ENCODE measurements around the gene IFIT2.
"Not testable (repeated sequence)": the region's sequence is repeated elsewhere in the genome, so short reads cannot be mapped to it uniquely, and the experiment has no call there.

The IFIT2 gene

DNA sequence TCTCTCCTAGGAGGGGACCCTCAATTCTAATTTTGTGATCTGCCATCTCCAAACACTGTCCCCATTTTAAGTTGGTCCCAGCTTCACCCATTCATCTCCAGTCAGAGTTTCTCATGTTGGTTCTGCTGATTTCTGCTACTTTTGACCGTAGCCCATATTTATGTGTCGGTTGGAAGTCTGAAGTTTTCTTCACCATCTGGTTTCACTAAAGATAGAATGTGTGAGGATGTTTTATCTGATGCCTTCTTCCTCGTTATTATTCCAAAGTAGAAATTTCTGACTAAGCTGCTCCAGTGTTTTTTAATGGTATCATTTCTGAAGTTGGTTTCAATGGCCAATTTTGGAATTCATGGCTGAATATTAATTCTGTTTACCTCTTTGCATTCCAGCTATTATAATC lies 21.3 kb upstream of the IFIT2 start:
- DNase-seq (ENCODE audit: low spot score): no peak

DNA sequence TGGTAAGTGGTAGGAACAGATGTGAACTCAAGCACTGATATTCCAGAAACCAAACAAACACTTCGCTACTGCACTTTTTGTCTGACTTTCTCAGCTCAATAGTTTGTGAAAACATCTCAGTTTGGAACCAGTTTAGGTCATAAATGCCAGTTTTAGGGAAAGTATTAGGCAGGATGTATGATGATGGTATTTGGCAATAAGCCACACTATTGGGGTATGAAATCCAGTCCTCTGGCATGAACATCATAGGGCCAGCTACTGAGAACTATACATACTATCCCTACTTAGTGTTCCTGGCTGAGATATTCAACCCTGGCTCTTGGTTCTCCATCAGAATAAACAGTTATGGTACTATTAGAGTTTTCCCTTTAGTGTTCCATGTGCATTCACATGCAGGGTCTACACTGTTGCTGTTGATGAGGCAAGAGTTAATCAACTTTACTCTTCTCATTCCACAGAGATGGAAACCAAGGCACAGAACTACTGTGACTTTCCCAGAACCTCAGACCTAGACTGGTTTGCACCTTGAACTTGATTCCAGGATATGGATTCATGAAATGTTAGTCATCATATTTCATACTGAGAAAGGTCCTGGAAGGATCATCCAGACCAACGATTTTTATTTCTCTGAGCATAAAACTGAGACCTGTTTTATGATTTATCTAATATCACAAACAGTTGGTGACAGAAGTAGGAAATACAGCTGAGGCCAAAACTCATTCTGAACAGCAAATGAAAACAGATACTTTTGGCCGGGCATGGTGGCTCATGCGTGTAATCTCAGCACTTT lies 20.0 kb upstream of the IFIT2 start:
- DNase-seq (ENCODE audit: low spot score): no peak

- DNase-seq (ENCODE audit: low spot score): no peak
These were observed 18.6 kb upstream of the IFIT2 start for GRCh38 chr10:89283025-89283935.

DNA sequence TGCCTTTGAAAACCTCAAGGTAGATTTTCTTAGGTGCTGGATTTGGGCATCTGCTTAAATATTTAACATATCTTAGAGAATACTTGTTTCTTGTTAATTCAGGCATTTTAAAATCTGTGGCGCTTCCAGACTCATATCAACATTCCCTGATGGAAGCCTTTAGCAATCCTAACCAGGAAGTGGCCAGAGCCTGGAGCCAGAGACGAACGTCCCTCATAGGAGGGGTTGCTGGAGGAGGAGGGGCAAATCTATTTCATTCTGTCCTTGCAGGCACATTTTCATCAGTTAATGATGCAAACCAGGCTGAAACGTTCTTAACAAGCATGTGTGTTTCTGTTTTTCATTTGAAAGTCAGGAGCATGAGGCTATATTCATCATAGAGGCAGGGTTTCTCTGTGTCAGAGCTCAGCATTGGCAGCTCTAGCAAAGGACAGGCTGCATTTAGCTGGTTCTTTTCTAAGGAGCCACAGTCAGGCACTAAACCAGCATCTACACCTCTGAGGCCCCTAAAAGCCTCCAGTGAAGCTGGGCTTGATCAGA lies 17.8 kb upstream of the IFIT2 start:
- DNase-seq (ENCODE audit: low spot score): no peak

DNA sequence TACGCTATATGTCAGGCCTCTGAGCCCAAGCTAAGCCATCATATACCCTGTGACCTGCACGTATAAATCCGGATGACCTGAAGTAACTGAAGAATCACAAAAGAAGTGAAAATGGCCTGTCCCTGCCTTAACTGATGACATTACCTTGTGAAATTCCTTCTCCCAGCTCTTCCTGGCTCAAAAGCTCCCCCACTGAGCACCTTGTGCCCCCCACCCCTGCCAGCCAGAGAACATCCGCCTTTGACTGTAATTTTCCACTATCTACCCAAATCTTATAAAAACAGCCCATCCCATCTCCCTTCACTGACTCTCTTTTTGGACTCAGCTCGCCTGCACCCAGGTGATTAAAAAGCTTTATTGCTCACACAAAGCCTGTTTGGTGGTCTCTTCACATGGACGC lies 17.1 kb upstream of the IFIT2 start:
- not testable (repeated sequence) for DNase-seq (ENCODE audit: low spot score)

GRCh38 chr10:89285303-89285702 lies 16.5 kb upstream of the IFIT2 start:
- not testable (repeated sequence) for DNase-seq (ENCODE audit: low spot score)

- DNase-seq (ENCODE audit: low spot score): no peak
These were observed 7.1 kb upstream of the IFIT2 start for GRCh38 chr10:89294721-89295239.

DNA sequence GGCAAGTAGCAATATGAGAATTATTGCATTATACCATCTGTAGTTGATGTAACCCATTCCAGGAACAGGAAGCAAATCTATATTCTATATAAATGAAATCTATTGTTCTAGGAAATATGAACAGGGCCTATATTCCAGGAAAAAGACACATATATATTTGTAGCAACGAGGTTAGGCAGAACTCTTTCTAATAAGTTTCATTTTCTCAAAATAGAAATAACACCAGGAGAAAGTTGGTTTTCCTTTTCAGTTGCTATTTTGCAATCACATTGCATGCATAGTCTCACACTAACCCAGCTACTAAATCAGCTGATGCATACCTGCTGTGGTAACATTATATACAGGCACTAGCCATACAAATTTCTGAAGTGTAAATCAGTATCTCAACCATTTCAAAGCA lies 6.2 kb upstream of the IFIT2 start:
- no peak for DNase-seq (ENCODE audit: low spot score)

DNA sequence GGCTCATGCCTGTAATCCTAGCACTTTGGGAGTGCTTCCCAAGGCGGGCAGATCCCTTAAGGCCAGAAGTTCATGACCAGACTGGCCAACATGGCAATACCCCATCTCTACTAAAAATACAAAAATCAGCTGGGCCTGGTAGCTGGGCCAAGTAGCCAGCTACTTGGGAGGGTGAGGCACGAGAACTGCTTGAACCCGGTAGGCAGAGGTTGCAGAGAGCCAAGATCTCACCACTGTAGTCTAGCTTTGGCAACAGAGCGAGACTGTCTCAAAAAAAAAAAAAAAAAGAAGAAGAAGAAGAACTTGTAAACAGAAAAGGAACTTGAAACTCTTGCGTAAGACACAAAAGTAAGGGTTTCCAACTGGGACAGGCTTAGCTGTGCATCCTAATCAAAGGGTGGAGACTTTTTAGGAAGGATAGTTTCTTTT lies 5.6 kb upstream of the IFIT2 start:
- peak; percentile 34 for DNase-seq (ENCODE audit: low spot score)

GRCh38 chr10:89297356-89297755 lies 4.5 kb upstream of the IFIT2 start:
- no peak for DNase-seq (ENCODE audit: low spot score)

GRCh38 chr10:89297791-89298190 lies 4.1 kb upstream of the IFIT2 start:
- no peak for DNase-seq (ENCODE audit: low spot score)

GRCh38 chr10:89299031-89299430 lies 2.8 kb upstream of the IFIT2 start:
- no peak for DNase-seq (ENCODE audit: low spot score)

- peak; percentile 72 for DNase-seq (ENCODE audit: low spot score)
These were observed 614 bp upstream of the IFIT2 start for GRCh38 chr10:89301232-89301631.

- DNase-seq (ENCODE audit: low spot score): peak; percentile 34
These were observed 779 bp downstream of the IFIT2 start for GRCh38 chr10:89302625-89303024.

GRCh38 chr10:89303161-89303560 lies 1.3 kb downstream of the IFIT2 start:
- no peak for DNase-seq (ENCODE audit: low spot score)

- DNase-seq (ENCODE audit: low spot score): no peak
These were observed 2.2 kb downstream of the IFIT2 start for GRCh38 chr10:89304026-89304425.

DNA sequence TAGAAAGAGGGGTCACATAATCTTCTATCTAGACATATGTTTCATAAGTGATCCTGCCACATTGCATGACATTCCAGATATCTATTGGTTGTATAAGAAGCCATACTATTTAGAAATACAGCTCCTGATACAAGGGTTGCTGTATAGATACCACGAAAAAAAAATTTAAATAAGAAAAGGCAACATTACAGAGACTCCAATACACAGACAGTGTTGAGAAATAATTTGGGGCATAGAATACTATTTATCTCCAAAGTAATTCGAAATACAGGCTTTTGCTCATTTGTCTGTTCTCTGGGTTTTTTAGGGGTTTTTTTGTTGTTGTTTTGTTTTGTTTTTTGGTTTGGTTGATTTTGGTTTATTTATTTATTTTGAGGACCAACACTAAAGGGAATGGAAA lies 2.6 kb downstream of the IFIT2 start:
- no peak for DNase-seq (ENCODE audit: low spot score)

DNA sequence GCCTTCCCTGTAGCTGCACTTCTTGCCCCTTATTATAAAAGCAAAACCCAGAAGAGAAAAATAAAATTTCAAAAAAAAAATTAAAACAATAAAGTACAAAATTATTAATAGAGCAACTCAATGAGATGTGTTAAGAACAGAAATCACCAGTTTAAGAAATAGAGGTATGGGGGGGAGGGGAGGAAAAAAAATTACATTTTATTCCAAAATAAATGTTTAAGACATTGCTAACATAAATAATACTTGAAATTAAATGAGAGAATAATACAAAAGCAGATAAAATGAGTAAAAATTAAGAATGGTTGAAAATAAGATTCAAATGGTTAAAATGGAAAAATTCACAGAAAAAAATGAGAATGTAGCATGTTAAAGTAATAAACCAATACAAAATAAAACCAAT lies 3.1 kb downstream of the IFIT2 start:
- DNase-seq (ENCODE audit: low spot score): no peak

- DNase-seq (ENCODE audit: low spot score): no peak
These were observed 4.1 kb downstream of the IFIT2 start for GRCh38 chr10:89305766-89306433.

DNA sequence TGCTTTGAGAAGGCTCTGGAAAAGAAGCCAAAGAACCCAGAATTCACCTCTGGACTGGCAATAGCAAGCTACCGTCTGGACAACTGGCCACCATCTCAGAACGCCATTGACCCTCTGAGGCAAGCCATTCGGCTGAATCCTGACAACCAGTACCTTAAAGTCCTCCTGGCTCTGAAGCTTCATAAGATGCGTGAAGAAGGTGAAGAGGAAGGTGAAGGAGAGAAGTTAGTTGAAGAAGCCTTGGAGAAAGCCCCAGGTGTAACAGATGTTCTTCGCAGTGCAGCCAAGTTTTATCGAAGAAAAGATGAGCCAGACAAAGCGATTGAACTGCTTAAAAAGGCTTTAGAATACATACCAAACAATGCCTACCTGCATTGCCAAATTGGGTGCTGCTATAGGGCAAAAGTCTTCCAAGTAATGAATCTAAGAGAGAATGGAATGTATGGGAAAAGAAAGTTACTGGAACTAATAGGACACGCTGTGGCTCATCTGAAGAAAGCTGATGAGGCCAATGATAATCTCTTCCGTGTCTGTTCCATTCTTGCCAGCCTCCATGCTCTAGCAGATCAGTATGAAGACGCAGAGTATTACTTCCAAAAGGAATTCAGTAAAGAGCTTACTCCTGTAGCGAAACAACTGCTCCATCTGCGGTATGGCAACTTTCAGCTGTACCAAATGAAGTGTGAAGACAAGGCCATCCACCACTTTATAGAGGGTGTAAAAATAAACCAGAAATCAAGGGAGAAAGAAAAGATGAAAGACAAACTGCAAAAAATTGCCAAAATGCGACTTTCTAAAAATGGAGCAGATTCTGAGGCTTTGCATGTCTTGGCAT lies 4.8 kb downstream of the IFIT2 start:
- DNase-seq (ENCODE audit: low spot score): no peak

GRCh38 chr10:89307269-89307577 lies 5.4 kb downstream of the IFIT2 start:
- no peak for DNase-seq (ENCODE audit: low spot score)
